Inflammatory macrophage (primary cell): ENCODE results near the gene SELPLG.
"Not testable (repeated sequence)": the region's sequence is repeated elsewhere in the genome, so short reads cannot be mapped to it uniquely, and the experiment has no call there.

Source experiments
- DNase-seq, 2 donors: peaks; one replicate each; pipeline ENCODE4 v3.0.0-alpha.2; 2020 to 2022
- total RNA-seq, 18 experiments: gene quantifications; one replicate each; lab custom pipeline; 2026; ENCODE audit warnings: mixed read lengths in 6 of 18, inconsistent platforms in 2 of 18; lab: John Stamatoyannopoulos, UW

SELPLG gene, protein sequence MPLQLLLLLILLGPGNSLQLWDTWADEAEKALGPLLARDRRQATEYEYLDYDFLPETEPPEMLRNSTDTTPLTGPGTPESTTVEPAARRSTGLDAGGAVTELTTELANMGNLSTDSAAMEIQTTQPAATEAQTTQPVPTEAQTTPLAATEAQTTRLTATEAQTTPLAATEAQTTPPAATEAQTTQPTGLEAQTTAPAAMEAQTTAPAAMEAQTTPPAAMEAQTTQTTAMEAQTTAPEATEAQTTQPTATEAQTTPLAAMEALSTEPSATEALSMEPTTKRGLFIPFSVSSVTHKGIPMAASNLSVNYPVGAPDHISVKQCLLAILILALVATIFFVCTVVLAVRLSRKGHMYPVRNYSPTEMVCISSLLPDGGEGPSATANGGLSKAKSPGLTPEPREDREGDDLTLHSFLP
- total RNA-seq = 14.2 to 198 (median 58.0) reads per million in 18 experiments

GRCh38 chr12:108633534-108634248, at the start of gene SELPLG:
Gene SELPLG, minus strand, starts transcription at chr12:108633894. Its CDS starts 9,587 bp downstream, at chr12:108624307.
- peak; percentile 99 to 100 for DNase-seq

DNA sequence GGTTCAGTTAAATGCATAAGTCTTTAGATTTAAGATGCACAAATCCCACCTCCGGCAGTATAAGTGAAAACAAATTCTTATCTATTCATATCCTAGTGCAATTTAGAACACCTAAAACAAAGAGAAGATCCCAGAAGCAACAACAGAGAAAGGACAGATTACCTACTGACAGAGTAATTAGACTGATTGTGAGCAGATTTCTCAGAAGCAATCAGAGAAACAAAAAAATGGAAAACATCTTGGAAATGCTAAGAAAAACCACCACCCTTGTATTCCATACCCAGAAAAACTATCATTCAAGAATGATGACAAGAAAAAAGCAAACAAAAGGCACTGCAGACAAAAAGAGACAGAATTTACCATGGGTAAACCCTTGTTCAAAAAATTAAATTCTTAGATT, 47.6 kb upstream of the SELPLG start:
- no peak for DNase-seq

- DNase-seq = no peak
Measured at GRCh38 chr12:108679106-108679681, 45.5 kb upstream of the SELPLG start.

- peak; percentile 44 to 66 for DNase-seq
Measured at GRCh38 chr12:108678104-108678730, 44.5 kb upstream of the SELPLG start.

- no peak for DNase-seq
Measured at GRCh38 chr12:108677381-108677780, 43.7 kb upstream of the SELPLG start.

- no peak for DNase-seq
Measured at GRCh38 chr12:108676707-108677106, 43.0 kb upstream of the SELPLG start.

- no peak for DNase-seq
Measured at GRCh38 chr12:108675792-108676191, 42.1 kb upstream of the SELPLG start.

DNA sequence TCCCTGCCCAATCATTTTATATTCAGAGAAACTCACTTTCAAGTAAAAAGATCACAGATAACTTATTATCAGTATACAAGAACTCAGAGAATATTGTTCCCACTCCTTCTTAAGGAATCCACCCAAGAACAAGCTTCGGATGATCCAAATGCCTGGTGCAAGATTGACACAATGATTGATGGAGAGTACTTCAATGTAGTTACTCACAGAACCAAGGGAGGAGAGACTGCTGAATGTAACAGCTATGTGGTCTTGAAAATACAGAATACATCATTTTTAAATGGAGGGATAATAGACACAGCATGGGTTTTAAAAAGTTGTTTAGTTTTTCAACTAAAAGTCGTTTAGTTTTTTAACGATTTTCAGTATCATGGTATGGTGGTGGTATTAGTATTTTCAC, 38.4 kb upstream of the SELPLG start:
- DNase-seq = no peak

- DNase-seq = no peak
Measured at GRCh38 chr12:108671110-108671509, 37.4 kb upstream of the SELPLG start.

- DNase-seq = peak in 1 of 2 donors; percentile 51
Measured at GRCh38 chr12:108670066-108670631, 36.5 kb upstream of the SELPLG start.

GRCh38 chr12:108668542-108668941, 34.8 kb upstream of the SELPLG start:
- no peak for DNase-seq

DNA sequence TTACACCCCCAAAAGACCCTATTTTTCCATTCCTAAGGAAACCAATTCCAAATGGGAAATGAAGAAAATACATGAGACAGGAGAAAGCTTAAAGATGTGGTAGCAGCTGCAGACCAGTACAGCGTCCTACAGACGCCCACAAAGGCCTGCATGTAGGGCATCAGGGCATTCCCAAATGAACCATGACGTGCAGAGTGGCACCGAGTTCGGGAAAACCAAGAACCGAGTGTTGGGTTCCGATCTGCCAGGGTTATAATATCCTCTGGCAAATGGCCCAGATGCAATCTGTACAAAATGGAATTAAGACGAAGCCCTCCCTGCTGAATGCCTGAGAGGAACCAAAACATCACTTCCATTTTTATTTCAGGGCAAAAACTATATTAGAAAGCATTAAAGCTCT, 34.4 kb upstream of the SELPLG start:
- no peak for DNase-seq

- peak; percentile 55 to 73 for DNase-seq
Measured at GRCh38 chr12:108667349-108667748, 33.7 kb upstream of the SELPLG start.

GRCh38 chr12:108666401-108666881, 32.7 kb upstream of the SELPLG start:
- DNase-seq = peak in 1 of 2 donors; percentile 43

DNA sequence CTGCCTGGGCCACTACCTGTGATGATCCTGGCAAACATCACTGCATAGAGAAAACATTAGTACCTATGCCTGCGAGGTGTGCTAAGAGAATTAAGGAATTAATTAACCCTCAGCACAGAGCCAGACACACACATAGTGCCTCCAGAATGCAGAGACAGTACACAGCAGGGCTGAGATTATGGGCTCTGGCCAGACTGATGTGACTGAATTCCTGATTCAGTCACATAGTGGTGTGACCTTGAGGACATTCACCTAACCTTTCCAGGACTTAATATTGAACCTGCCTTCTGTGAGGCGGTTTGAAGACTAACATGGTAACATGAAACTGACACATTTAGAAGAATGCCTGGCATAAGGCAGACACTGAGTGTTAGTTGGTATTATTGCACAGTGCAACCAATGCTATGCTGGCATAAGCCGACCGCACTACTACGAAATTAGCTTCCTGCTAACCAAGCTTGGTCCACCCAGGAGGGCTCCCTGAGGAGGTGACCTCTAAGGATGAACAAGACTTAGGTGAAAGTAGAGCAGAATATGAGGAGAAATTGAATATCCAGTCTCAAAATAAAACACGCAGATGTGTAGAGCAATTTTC, 32.0 kb upstream of the SELPLG start:
- DNase-seq = no peak

- DNase-seq = peak; percentile 95 to 98
Measured at GRCh38 chr12:108664338-108665258, 30.9 kb upstream of the SELPLG start.

- DNase-seq = no peak
Measured at GRCh38 chr12:108663324-108664015, 29.8 kb upstream of the SELPLG start.

DNA sequence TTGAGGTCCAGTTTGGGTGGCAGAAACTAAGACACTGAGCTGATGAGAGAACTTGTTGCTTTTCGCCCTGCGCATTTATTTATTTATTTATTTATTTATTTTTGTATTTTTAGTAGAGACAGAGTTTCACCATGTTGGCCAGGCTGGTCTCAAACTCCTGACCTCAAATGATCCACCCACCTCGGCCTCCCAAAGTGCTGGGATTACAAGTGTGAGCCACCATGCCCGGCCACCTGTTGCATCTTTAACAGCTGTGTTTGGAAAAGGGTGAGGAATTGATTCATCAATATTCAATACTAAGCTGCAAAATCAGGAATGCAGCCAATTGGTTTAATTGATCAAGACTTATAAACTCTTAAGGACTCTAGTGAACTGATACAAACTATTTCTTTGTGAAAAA, 24.4 kb upstream of the SELPLG start:
- not testable (repeated sequence) for DNase-seq

GRCh38 chr12:108657130-108657745, 23.5 kb upstream of the SELPLG start:
- no peak for DNase-seq

DNA sequence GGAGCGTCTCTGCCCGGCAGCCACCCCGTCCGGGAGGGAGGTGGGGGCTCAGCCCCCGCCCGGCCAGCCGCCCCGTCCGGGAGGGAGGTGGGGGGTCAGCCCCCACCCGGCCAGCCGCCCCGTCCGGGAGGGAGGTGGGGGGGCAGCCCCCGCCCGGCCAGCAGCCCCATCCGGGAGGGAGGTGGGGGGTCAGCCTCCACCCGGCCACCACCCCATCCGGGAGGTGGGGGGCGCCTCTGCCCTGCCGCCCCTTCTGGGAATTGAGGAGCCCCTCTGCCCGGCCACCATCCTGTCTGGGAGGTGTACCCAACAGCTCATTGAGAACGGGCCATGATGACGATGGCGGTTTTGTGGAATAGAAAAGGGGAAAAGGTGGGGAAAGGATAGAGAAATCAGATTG, 22.6 kb upstream of the SELPLG start:
- not testable (repeated sequence) for DNase-seq
